Measurements from ENCODE around the gene GTPBP2.

GRCh38 chr6:43609402-43609801 is 19.7 kb downstream of the GTPBP2 start:
- TF ChIP-seq CTCF (tag by site-specific recombination; IDR thresholded peaks at IDR 0.05), result no peak
- no peak for TF ChIP-seq ZSCAN18 (tag by site-specific recombination; IDR thresholded peaks at IDR 0.05)
- no peak for TF ChIP-seq ZNF777 (tag by site-specific recombination; IDR thresholded peaks at IDR 0.05; ENCODE audit: borderline replicate concordance)
- no peak for TF ChIP-seq ZNF391 (tag by site-specific recombination; IDR thresholded peaks at IDR 0.05; ENCODE audit: borderline replicate concordance, low read depth)
- TF ChIP-seq ZSCAN30 (tag by site-specific recombination; IDR thresholded peaks at IDR 0.05), result no peak
- TF ChIP-seq ZNF274 (IDR thresholded peaks at IDR 0.05; ENCODE audit: low read length), result no peak
- TF ChIP-seq ZNF274 (tag by site-specific recombination; IDR thresholded peaks at IDR 0.05; ENCODE audit: borderline replicate concordance), result no peak
- no peak for TF ChIP-seq ZNF580 (tag by site-specific recombination; IDR thresholded peaks at IDR 0.05)
- no peak for TF ChIP-seq ZNF10 (tag by site-specific recombination; IDR thresholded peaks at IDR 0.05)
- TF ChIP-seq PRDM10 (tag by site-specific recombination; IDR thresholded peaks at IDR 0.05), result no peak
- no peak for TF ChIP-seq ZNF280C (tag by site-specific recombination; IDR thresholded peaks at IDR 0.05)
- no peak for TF ChIP-seq ZNF121 (tag by site-specific recombination; IDR thresholded peaks at IDR 0.05)
- TF ChIP-seq ZNF629 (tag by site-specific recombination; IDR thresholded peaks at IDR 0.05), result no peak
- TF ChIP-seq ZNF23 (tag by site-specific recombination; IDR thresholded peaks at IDR 0.05; ENCODE audit: borderline replicate concordance), result no peak
